Measurements from ENCODE around the gene UBQLN3. TPM values are rescaled to one million over a fixed set of nuclear protein-coding genes. Genes with fewer than 3 reads are reported as not detected.

UBQLN3 gene
- 0.09 TPM in 1 of 2 replicates, not detected in the other for total RNA-seq

GRCh38 chr11:5509803-5510202, at the start of gene UBQLN3:
UBQLN3 (minus strand) TSS chr11:5509957; CDS start chr11:5509558, 399 bp downstream.

GRCh38 chr11:5548440-5548839, 38.7 kb upstream of the UBQLN3 start, which contains the start of gene OR52H1:
OR52H1 (minus strand) TSS chr11:5548540; CDS start chr11:5545505, 3,035 bp downstream.

GRCh38 chr11:5516599-5516998, 6.8 kb upstream of the UBQLN3 start, which contains the start of gene UBQLNL:
UBQLNL (minus strand) TSS chr11:5516699; CDS start chr11:5516441, 258 bp downstream.

GRCh38 chr11:5488385-5488784, 21.4 kb downstream of the UBQLN3 start, which contains the start of gene OR52D1:
OR52D1 (plus strand) TSS chr11:5488685; CDS start chr11:5488707, 22 bp downstream.

Other genes starting within 250 kb of the UBQLN3 start
- not detected in 2 replicates for gene HBE1, start 240.0 kb downstream of the UBQLN3 start, total RNA-seq
- gene OR51B4, start 208.0 kb downstream of the UBQLN3 start, total RNA-seq, result not detected in 2 replicates
- gene OR51B2, start 185.7 kb downstream of the UBQLN3 start, total RNA-seq, result not detected in 2 replicates
- 0.09 TPM in 1 of 2 replicates, not detected in the other for gene OR51B5, start 166.4 kb downstream of the UBQLN3 start, total RNA-seq
- not detected in 2 replicates for gene OR51B6, start 158.4 kb downstream of the UBQLN3 start, total RNA-seq
- not detected in 2 replicates for gene OR51M1, start 126.1 kb downstream of the UBQLN3 start, total RNA-seq
- gene OR51Q1, start 87.8 kb downstream of the UBQLN3 start, total RNA-seq, result not detected in 2 replicates
- not detected in 2 replicates for gene OR51I1, start 68.4 kb downstream of the UBQLN3 start, total RNA-seq
- gene OR51I2, start 60.6 kb downstream of the UBQLN3 start, total RNA-seq, result not detected in 2 replicates
- gene OR52D1, start 21.3 kb downstream of the UBQLN3 start, total RNA-seq, result not detected in 2 replicates
- gene UBQLNL, start 6.7 kb upstream of the UBQLN3 start, total RNA-seq, result not detected in 2 replicates
- gene OR52H1, start 38.6 kb upstream of the UBQLN3 start, total RNA-seq, result 0.09 and 0.11 TPM in 2 replicates
- not detected in 2 replicates for gene OR52B6, start 70.9 kb upstream of the UBQLN3 start, total RNA-seq
- gene TRIM6, start 86.7 kb upstream of the UBQLN3 start, total RNA-seq, result 0.43 and 1.5 TPM in 2 replicates
- gene TRIM34, start 115.0 kb upstream of the UBQLN3 start, total RNA-seq, result 8.3 and 12.1 TPM in 2 replicates
- 54.8 and 60.8 TPM in 2 replicates for gene TRIM5, start 175.1 kb upstream of the UBQLN3 start, total RNA-seq
- gene TRIM22, start 179.8 kb upstream of the UBQLN3 start, total RNA-seq, result 30.5 and 46.6 TPM in 2 replicates
- gene OR56B1, start 226.5 kb upstream of the UBQLN3 start, total RNA-seq, result not detected in 2 replicates
- not detected in 2 replicates for gene OR52N4, start 244.3 kb upstream of the UBQLN3 start, total RNA-seq

Measured in dermis lymphatic vessel endothelial cell (primary cell).